Left colon (tissue), 2 donors: ENCODE measurements around the gene NR4A1. TPM values are rescaled to one million over a fixed set of nuclear protein-coding genes. Genes with fewer than 3 reads are reported as not detected.

Experiments
- ATAC-seq: fragments of 200-7000 bp; cut with Tn5 transposase; one replicate; pipeline ENCODE4 v1.9.1; 2020; ENCODE audit warnings: mild to moderate bottlenecking, moderate library complexity
- DNase-seq, 2 donors: peaks; one replicate each; pipeline ENCODE4 v3.0.0-alpha.2; 2020
- intact Hi-C, 2 donors: fragments of 100-400 bp; cut with DNase I in 1 of 2; cut with micrococcal nuclease in 1 of 2; formaldehyde crosslinking; loops; one replicate each; pipeline versions ENCODE4 v1.11.2 to v1.14.0; 2022; cut with DNase I, micrococcal nuclease
- total RNA-seq, 2 donors: library from RNA; stranded (reverse); fragmentation: NEBNext Ultra II Directional; extraction: Animal tissue kit (Norgen Biotek cat#: 25700); gene quantifications; one replicate each; pipeline ENCODE4 v1.2.1, GENCODE V29; 2021
- donor health status: DM: no; HTN: no; CAD: no.
- donor health status: DM: yes; HTN: yes; CAD: no.

Gene NR4A1
- total RNA-seq, 2 donors from 2014 or later: 37.7 to 182 TPM

DNA sequence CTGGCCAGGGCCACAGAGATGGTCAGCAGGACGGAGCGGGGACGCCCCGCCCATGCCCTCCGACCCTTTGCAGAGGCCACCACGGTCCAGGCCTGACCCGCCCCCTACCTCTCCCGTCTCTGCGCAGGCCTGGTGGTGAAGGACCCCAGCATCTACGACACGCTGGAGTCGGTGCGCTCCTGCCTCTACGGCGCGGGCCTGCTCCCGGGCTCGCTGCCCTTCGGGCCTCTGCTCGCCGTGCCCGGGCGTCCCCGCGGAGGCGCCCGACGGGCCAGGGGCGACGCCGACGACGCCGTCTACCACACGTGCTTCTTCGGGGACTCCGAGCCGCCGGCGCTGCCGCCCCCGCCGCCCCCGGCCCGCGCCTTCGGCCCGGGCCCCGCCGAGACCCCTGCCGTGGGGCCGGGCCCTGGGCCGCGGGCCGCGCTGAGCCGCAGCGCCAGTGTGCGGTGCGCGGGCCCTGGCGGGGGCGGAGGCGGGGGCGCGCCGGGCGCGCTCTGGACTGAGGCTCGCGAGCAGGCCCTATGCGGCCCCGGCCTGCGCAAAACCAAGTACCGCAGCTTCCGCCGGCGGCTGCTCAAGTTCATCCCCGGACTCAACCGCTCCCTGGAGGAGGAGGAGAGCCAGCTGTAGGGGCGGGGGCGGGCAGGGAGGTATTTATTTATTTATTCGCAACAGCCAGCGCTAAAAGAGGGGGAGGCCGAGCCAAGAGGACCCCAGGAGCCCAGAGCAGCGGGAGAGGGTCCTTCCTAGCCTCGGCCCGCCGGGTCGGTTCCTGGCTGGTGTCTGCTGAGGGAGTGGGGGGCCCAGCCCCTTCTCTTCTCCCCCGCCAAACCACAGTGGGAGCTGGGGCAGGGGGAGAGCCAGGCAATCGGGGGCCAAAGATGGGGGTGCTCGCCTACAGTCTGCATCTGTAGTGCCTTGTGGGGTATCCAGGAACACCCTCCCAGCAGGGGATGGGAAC, 36.4 kb upstream of the NR4A1 start:
- DNase-seq (no peak), ATAC-seq (peak; percentile 44)
- intact Hi-C loops: no loop called here

DNA sequence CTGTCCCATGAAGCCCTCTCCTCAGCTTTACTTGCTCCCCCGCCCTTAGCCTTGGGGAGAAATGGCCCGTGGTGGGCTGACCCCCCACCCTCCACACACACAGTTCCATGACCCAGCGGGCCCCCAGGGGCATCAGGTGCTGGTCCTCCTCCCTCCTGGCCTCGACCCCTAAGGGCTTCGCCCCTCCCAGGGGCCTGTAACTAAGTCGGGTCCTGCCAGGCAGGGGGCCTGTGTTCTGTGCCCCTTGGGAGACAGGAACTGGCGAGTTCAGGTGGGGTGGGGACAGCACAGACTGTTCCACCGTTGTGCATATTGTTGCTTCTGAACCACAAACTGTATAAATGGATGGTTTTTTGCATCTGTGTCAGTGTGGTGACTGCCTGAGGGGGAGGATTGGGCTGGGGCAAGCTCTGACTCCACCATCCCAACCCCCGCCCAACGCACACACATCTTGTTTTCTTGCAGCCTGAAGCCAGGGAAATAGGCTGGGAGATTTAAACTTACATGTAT, 35.7 kb upstream of the NR4A1 start:
- intact Hi-C loops: no loop called here
- ATAC-seq (no peak), DNase-seq (no peak)

DNA sequence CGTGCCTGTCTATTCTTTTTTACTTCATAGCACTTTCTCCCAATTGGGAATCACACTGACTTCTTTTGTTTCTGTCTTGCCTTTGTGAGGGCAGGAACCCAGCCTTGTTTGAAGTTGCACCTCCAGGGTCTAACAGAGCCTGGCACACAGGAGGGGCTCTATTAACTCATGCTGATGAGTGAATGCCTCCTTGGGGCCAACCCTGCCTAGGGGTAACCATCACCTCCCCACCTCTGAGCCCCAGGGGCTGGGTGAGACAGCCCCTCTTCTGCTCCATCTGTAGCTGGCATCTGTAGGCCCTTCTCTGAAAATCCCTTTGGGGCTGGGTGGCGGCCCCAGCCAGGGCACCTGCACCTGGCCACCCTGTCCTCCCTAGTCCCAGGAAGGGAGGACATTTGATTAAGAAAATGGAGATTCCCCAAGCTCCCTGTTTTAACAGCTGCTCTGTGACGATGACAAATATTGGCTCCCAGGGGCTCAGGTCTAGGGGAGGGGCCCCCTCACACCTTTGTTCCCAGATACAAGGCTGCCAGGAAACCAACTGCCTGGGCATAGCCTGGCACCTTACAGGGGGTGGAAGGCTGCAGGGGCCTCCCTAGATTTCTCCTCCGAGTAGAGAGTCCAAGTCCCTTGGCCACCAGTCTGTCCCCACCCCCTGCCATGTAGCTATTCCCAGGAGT, 32.7 kb upstream of the NR4A1 start:
- DNase-seq: no peak
- ATAC-seq: no peak
- intact Hi-C loops: no loop called here

DNA sequence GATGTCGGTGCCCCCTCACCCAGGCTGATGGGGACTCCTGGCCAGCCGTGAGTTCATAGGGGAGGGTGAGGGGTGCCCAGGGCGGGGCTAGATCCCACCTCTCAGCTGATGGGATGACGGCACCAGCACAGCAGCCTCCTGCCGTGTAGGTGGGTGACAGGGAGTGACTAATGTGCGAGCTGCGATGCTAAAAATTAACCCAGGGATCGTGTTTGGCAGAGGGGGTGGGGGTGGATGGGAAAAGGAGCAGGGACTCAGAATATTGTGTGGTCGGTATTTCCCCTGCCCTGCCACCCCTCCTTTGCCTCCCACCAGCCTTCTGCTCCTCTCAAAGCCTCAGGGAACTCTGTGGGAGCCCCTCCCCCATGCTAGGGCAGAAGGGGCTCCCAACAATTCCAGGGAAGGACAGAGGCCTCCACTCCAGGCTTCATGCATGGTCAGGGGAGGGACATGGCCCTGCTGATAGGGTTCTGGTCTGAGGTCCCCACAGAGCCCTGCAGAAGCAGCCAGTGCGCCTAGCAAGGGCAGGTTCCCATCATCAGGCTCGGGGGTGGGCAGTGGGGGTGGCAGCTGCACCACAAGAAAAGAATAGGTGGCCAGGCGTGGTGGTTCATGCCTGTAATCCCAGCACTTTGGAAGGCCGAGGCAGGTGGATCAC, 32.0 kb upstream of the NR4A1 start:
- intact Hi-C loops: no loop called here
- DNase-seq: no peak
- ATAC-seq: no peak

DNA sequence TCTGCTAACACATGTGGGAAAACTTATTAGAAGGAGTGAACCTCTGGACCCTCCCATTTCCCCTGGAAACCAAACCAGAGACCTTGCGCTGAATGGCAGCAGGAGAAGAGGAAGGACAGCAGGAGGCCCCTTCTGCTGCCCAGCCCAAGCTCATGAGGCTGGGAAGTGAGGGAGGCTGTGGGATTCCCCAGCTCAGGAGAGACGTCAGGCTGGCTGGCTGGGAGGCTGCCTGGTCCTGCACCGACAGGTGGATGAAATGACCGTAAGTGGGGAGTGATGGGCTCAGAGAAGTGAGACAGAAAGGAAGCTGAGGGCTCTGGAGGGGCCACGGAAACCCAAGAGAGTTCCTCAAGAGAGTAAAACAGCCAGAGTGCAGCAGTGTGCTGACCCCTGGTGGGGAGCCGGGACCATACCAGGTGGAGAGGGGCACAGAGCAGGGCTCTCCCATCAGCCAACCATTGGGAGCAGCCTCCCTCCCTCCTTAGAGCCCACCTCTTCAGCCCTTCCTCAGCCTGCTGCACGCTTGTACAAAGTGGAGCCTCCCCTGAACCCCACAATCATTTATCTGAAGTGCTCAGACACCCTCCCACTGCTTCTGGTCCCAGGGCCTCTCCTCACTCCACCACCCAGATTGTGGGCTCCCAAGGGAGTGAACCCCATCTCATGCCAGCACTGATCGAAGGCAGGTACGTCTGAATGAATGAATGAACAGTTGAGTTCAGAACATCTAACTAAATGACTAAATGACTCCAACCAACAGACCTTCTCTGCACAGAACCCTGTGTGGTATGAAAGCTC, 30.5 kb upstream of the NR4A1 start:
- no peak for ATAC-seq
- intact Hi-C loops: loop anchor here (5.0 to 10.0 kb wide), 2 partner anchors 62 to 64 kb away; no protein-coding TSS in a partner anchor
- peak in 1 of 2 donors; percentile 59 for DNase-seq

DNA sequence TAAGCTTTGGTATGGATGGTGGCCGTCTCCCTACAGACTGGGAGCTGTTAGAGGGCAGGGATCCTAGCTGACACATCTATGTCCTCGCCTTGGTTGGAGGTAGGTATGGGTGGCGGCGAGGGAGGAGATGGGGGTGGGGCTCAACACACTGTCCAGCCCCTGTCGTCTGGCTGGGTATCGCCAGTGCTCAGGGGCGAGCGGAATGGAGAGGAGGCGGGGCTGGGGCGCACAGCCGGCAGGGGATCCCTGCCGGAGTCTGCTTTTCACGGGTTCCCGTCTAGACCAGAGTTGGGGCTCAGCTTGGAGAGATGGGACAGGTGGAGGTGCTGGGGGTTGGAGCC, 28.4 kb upstream of the NR4A1 start:
- DNase-seq (peak; percentile 56 to 63), ATAC-seq (peak; percentile 25)
- intact Hi-C loops: loop anchor here (5.0 to 10.0 kb wide), 2 partner anchors 59 to 62 kb away; no protein-coding TSS in a partner anchor

DNA sequence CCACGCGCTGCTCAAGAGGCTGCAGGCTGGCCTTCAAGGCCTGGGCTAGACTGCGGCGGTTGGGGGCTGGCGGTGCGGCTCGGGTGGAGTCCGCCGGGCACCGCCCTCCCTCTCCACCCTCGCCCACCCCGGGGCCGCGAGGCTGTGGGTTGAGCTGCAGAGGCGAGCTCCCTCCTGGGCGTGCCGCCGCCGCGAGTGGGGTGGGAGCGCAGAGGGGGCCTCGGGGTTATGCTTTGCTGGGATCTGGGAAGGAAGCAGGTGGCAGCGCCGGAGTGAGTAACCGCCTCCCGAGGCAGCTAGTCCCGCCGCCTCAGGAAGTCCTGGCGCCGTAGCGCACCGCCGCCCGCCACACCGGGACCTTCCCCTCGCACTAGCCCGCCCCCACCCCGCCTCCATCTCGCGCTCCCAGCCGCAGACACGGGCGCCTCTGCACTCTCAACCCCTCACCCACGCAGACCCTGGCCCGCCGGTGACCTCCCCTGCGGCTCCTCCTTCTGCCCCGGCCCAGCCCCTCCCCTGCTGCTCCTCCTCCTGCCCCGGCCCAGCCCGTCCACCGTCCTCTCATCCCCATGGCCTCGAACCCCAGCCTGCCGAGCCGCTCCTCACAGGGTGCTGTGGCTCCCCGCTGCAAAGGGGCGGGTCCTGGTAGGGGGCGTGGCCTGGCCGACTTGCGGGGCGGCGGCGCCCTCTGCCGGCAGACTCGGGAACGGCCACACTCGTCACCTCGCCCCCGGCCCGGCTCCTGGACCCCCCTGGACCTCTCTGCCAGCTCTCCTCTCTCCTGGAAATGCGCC, 27.9 kb upstream of the NR4A1 start:
- DNase-seq (peak; percentile 87 to 95), ATAC-seq (peak; percentile 63)
- intact Hi-C loops: loop anchor here (5.0 to 10.0 kb wide), 2 partner anchors 59 to 61 kb away; no protein-coding TSS in a partner anchor

DNA sequence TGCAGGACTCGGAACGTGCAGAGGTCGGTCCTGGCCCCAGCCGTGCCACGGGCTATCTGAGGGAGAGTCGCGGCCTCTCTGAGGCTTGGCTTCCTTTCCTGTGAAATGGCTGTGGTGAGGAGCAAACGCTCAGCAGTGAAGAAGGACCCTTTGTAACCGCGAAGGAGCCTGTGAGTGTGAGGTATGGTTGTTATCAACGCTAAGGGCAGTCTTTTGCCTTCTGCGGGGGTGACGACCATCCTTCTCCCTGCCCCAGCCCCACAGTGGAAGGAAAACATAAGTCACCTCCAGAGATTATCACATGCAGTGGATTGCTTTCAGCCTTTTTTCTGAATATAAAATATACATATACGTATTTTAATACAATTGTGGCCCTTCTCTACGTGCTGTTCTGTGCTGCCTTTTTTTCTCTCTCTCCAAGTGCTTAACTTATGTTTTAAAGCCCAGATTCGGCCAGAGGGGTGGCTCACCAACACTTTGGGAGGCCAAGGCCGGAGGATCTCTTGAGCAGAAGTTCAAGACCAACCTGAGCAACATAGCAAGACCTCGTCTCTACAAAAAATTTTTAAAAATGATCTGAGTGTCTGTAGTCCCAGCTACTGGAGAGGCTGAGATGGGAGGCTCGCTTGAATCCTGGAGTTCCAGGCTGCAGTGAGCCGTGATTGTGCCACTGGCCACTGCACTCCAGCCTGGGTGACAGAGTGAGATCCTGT, 27.1 kb upstream of the NR4A1 start:
- no peak for DNase-seq
- peak; percentile 8 for ATAC-seq
- intact Hi-C loops: loop anchor here (5.0 to 10.0 kb wide), 2 partner anchors 58 to 61 kb away; no protein-coding TSS in a partner anchor

DNA sequence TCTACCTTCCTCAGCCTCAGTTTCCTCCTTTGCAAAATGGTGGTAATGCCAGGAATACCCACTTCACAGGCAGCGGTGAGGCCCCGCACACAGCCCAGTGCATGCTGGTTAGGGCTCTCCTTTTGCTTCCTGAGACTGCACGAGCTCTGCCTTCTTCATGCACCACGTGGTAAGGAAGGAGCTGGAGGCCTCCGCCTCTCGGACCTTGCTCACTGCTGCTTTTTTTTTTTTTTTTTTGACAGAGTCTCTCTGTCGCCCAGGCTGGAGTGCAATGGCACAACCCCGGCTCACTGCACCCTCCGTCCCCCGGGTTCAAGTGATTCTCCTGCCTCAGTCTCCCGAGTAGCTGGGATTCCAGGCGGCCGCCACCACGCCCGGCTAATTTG, 26.4 kb upstream of the NR4A1 start:
- DNase-seq (peak; percentile 76 to 89), ATAC-seq (peak; percentile 76)
- intact Hi-C loops: loop anchor here (5.0 to 10.0 kb wide), 2 partner anchors 57 to 60 kb away; no protein-coding TSS in a partner anchor

DNA sequence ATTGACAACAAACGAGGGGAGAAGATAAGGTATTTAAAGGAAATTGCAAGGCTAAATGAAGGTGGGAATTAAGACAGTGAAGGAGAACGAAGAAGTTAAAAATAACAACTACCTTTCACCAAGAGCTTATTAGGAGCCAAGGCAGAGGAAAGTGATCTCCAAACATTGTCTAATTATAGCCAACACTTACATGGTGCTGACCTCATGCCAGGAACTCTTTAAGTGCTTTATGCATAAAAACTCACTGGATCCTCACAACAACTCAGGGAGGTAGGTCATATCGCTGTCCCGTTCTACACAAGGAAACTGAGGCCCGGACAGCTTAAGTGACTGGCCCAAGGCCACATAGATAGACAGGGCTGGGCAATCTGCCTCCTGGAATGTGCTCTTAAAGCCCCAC, 25.0 kb upstream of the NR4A1 start:
- ATAC-seq: no peak
- intact Hi-C loops: loop anchor here in 1 of 2 donors (10.0 kb wide), 1 partner anchor 59 kb away; no protein-coding TSS in a partner anchor
- no peak for DNase-seq

DNA sequence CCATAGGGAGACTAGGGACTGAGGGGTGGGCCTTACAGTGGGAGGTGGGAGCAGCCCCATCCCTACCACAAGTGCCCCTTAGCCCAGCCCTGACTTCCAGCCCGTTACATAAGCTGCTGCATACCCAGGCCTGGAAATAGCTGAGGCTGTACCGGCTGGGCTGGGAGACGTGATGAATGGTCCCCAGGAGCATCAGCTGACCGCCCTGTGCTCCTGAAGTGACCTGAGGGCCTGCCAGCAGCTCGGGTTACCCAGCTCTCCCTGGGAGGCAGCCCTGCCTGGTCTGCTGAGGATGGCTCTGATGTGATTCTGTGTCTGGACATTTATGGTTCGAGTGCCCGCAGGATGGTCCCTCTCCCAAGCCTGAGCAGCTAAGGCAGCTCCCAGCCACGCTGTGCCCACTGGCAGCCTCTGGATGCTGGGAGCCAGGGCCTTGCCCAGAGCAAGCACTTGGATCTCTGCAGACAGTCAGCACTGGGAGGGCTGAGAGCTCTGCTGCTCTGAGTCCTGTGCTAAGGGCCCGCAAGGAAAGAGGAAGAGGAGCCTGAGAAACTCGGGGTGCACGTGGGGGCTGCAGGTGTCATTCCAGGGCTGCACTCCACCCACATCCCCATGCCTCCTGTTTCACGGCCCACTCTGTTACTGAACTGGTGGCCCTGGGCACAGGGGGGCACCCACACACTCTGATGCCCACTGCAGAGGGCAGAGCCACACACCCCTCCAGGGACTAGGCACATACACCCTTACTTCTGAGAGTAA, 24.0 kb upstream of the NR4A1 start:
- intact Hi-C loops: loop anchor here in 1 of 2 donors (10.0 kb wide), 1 partner anchor 58 kb away; no protein-coding TSS in a partner anchor
- peak in 1 of 2 donors; percentile 43 for DNase-seq
- ATAC-seq: no peak

DNA sequence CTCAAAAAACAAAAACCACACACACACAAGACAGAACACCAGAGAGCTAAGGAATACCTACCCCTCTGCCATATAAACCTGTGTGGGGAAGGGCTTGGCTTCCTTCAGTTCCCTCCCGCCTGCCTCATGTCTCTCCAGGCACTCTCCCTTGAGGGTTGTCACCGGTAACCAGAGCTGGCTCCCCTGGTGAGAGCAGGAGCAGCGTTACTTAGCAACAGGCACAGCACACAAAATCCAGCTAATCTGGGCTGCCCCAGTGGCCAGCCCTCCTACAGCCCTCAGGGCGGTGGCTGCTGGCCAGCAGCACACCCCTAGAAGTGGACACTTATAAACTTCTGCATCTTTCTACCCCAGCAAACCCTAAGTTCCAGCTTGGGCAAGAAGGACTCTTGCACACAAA, 21.6 kb upstream of the NR4A1 start:
- intact Hi-C loops: loop anchor here in 1 of 2 donors (10.0 kb wide), 1 partner anchor 55 kb away; no protein-coding TSS in a partner anchor
- DNase-seq (no peak), ATAC-seq (no peak)

DNA sequence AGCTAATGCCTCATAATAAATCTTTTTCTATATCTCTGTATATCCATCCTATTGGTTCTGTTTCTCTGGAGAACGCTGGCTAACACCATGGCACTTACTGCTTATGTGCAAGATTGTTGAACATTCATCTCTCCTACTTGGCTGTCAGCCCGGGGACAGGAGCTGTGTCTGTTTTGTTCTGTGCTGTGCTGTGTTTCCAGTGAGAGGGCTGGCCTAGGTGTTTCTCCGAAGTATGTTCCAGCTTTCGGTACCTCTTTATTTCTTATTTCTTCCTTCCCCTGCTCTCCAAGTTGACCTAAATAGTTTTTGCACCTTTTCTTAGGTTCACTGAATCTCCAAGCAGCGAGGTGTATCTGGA, 18.8 kb upstream of the NR4A1 start:
- intact Hi-C loops: no loop called here
- DNase-seq (peak; percentile 74 to 83), ATAC-seq (peak; percentile 40)

DNA sequence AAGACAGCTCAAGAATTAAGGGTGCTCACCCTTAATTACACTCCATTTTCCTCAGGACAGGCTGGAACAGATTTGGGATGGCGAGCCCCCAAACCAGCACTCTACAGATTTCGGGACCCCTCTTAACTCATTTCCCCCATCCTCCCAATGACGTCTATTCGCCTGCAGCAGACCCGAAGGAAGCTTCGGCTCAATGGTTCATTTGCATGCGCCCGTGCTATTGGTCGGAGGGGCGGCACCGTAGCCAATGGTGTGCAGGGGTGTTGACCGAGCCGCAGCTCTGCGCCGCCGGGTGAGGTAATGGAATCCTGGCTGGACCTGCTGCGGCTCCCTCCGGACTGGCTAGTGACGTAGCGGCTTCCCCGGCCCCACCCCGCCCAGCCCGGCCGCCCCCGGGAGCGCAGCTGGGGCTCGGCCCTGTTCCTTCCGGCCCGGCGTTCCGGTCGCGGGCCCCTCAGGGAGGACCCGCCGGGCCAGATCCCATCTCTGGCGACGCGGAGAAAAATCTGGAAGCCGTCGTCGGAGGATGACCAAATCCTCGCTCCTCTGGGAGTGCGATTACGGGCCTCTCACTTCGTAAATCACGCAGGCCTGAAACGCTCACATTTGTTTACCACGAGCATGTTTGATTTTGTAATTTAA, 18.3 kb upstream of the NR4A1 start:
- peak; percentile 97 to 99 for DNase-seq
- intact Hi-C loops: no loop called here
- ATAC-seq: peak; percentile 91

DNA sequence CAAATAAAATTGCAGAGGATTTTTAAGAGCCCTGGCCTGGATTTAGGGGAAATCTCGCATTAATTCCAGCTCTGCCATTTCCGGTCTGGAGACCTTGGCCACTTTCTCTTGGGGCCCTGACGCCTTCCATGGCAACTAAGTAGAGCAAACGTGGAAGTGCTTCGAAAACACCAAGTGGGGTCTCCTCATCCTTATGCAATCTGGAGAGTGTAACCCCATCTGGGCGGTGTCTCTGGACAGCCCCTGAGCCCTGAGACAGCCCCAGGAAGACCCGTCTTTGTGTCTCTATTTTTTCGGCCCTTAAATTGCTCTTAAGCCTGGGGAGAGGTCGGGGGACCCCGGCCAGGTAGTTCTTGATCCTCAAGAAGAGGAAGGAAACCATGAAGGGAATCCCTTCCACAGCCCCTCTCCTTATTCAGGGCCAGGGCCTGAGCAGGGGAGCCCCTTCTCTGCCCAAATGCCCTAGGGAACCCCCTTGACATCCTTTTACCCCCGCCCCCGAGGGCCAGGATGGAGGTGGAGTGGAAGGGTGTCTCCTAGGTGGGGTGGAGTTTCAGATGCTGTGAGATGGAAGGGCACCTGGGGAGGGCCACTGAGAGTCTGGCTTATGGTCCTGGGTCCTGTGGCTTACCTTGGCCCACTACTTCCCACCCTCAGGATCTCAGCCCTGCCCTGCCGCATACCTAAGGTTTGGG, 17.6 kb upstream of the NR4A1 start:
- ATAC-seq (no peak), DNase-seq (peak in 1 of 2 donors; percentile 31)
- intact Hi-C loops: no loop called here
